ENCODE data around the gene ZDHHC16. TPM values are rescaled to one million over a fixed set of nuclear protein-coding genes. Genes with fewer than 3 reads are reported as not detected.
"Not testable (repeated sequence)": the region's sequence is repeated elsewhere in the genome, so short reads cannot be mapped to it uniquely, and the experiment has no call there.

Gene ZDHHC16
- 10 to 100 TPM; 11.8 to 48.3 (median 25.7) TPM for total RNA-seq

DNA sequence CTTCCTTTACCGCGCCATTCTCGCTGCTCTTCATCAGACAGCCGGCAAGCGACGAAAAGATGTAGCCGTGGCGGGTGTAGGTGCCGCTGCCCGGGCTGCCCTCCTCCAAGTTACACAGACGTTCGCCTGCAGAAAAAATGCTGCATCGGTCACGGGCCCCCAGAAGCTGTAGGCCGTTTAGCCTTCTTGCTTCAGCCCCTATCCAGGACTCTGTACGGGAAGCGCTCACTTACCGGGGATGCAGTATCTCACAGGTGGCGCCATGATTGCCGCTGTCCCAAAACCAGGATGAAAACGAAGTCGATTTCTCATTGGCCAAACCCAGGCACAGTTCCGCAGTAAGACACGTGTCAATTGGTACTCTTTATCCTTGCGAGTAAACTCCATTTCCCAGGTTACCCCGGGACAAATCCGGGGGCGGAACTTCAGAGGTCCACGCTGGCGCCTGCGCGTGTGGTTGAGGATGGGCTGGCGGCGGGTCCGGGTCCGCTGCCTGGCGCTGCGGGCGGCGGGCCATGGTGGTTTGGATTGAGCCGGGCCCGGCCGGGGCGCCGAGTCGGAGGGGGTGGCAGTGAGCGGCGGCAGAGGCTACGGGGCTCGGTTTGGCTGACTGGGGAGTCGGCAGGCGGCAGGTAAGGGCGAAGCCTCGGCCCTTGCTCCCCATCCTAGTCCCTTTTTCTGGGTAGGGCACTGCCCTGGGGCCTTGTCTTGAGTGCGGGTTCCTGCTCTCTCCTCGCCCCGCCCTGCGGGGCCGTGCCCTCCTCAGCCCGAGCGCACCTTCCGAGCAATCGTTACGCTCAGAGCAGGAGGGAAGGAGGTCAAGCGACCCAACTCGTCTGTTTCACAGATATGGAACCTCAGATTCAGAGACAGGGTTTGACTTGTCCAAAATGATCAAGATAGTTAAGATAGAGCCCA is at the start of gene ZDHHC16, which contains the start of gene EXOSC1:
Gene ZDHHC16, plus strand, starts transcription at position 454 of the 918 bp plus-strand sequence. CDS start 5,501 bp downstream, outside the sequence.
Gene EXOSC1, minus strand, starts transcription at position 285 of the 918 bp plus-strand sequence. Its CDS starts 21 bp downstream, at position 264.
- WGBS, 10 experiments = 0 to 6% (median 1%) methylated on average over 1 to 34 of the region's 66 CpGs; no CpG with 5 or more reads in 2 of the 10 experiments
- Histone ChIP-seq H3K4me3 (peak within 1 kb of the TSS; percentile 54 to 98 (median 65)), H3K27ac (peak within 1 kb of the TSS; percentile 48 to 82), H3K4me1 (replicated peaks in 1 of 2) (peaks cover 9 to 11% of the 10 kb centered on the region in 2 donors)
- peak; percentile 94 to 99 (median 98) for ATAC-seq (replicated peaks in 6 of 8)
- in situ Hi-C loops (cut with MboI; ENCODE audit: low pct_unique_long_range_greater_than_20kb in 2 of 9, low sequenced_read_pairs in 9 of 9, unreplicated experiment in 9 of 9) = no loop called here

DNA sequence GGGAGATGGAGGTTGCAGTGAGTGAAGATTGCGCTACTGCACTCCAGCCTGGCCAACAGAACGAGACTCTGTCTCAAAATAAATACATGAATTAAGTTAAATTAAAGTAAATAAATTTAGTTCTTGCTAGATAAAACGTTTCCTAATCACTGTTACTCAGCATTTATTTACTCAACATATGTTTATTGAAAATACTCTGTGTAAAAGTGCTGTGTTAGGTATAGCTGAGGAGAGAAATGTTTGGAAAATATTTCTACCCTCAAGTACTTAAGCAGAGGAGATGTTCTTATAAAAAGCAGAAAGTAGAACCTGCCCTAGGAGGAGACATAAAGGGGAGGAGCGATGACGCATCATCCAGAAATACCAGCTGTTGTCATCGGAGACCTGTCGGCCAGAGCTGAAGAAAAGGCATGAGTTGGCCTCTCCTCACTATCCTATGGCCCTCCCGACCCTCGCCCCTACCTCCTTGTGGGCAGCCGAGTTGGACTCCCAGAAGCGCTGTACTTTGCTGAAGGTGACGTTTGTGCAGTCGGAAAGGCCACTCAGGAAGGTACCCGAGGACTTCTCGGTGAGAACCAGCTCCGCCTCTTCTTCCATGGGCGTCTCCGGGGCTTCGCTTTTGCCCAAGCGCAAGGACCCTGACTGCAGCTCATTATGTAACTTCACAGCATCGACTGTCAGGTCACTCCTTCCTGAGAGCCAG is 46.0 kb upstream of the ZDHHC16 start:
- Histone ChIP-seq H3K4me3 (peak overlapping the region; percentile 54 to 84 (median 73)), H3K27ac (peak overlapping the region; percentile 76 to 87), H3K4me1 (replicated peaks in 1 of 2) (peaks cover 3 to 6% of the 10 kb centered on the region in 2 donors)
- 17 to 78% (median 32%) methylated on average over 2 to 15 of the region's 21 CpGs for WGBS, 10 experiments
- in situ Hi-C loops (cut with MboI; ENCODE audit: low pct_unique_long_range_greater_than_20kb in 2 of 9, low sequenced_read_pairs in 9 of 9, unreplicated experiment in 9 of 9) = no loop called here
- ATAC-seq (replicated peaks in 6 of 8) = peak; percentile 41 to 77 (median 72)

DNA sequence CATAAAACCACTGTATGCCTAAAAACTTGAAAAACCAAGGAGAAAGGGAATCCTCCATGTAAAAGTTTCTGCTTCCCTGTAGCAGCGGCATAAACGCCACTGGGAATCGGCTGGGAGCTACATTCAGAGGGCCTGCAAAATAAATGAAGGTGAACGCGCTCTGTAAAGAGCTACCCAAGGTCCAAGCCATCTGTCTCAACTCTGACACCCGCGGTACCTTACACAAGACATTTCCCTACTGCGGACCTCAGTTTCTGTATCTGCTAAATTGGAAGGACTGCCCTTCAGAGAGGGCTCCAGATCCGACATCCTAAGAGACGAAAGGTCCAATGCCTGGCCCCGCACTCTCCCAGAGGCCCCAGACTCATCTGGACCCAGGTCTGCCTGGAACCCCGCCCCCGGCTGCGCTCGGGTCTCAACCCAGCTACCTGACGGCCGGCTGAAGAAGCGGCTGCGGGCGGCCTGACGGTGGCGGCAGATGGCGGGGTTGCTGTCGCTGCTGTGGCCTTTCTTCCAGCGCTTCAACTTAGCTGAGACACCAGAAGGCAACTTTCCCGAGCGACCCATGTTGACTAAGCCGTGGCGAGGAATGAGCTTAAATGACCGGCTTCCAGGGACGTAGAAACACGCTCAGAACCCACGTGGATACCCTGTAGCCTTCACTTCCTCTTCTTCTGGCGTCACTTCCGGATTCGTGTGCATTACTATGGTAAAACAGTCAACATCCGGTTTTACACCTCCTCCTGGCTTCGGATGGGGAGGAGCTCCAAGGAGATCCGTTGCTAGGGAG is 45.1 kb upstream of the ZDHHC16 start, which contains the start of gene RRP12:
Gene RRP12, minus strand, starts transcription at position 676 of the 790 bp plus-strand sequence. Its CDS starts 109 bp downstream, at position 567.
- H3K4me1 ChIP-seq (replicated peaks in 1 of 2) = peaks cover 3 to 6% of the 10 kb centered on the region in 2 donors
- ATAC-seq (replicated peaks in 6 of 8) = peak; percentile 88 to 96 (median 90)
- in situ Hi-C loops (cut with MboI; ENCODE audit: low pct_unique_long_range_greater_than_20kb in 2 of 9, low sequenced_read_pairs in 9 of 9, unreplicated experiment in 9 of 9) = no loop called here
- H3K27ac ChIP-seq = peak within 1 kb of the TSS; percentile 76 to 87
- H3K4me3 ChIP-seq = peak within 1 kb of the TSS; percentile 54 to 84 (median 73)
- WGBS, 10 experiments = 0 to 5% (median 2%) methylated on average over 1 to 21 of the region's 39 CpGs; no CpG with 5 or more reads in 4 of the 10 experiments

DNA sequence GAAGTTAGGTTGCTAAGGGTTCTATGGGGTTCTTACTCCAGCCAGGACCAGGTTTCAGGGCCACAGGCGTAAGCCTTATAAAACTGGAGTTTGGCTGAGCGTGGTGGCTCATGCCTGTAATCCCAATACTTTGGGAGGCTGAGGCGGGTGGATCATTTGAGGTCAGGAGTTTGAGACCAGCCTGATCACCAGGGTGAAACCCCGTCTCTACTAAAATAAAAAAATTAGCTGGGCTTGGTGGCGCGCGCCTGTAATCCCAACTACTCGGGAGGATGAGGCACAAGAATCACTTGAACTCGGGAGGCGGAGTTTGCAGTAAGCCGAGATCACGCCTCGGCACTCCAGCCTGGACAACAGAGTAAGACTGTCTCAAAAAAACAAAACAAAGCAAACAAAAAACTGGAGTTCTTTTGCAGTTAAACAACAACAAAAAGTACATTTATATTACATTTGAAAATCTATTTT is 44.5 kb upstream of the ZDHHC16 start:
- peaks cover 3 to 6% of the 10 kb centered on the region in 2 donors for H3K4me1 ChIP-seq (replicated peaks in 1 of 2)
- no peak for ATAC-seq (replicated peaks in 6 of 8)
- WGBS, 10 experiments = 50 to 100% (median 73%) methylated on average over 1 to 13 of the region's 13 CpGs
- peak overlapping the region; percentile 54 to 84 (median 73) for H3K4me3 ChIP-seq
- in situ Hi-C loops (cut with MboI; ENCODE audit: low pct_unique_long_range_greater_than_20kb in 2 of 9, low sequenced_read_pairs in 9 of 9, unreplicated experiment in 9 of 9) = no loop called here
- peak overlapping the region; percentile 10 to 87 for H3K27ac ChIP-seq

DNA sequence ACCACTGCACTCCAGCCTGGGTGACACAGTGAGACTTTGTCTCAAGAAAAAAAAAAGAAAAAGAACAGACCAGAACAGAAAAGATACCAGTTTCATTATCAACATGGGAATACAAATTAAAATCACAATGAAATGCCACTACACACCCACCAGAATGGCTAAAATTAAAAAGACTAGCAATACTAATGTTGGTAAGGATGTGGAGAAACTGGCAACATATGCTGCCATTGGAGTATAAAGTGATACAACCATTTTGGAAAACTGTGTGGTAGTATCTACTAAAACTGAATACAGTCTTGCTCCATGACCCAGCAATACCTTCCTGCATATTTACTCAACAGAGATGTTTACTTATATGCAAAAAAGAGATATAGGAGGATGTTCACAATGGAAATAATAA is 41.9 kb upstream of the ZDHHC16 start:
- in situ Hi-C loops (cut with MboI; ENCODE audit: low pct_unique_long_range_greater_than_20kb in 2 of 9, low sequenced_read_pairs in 9 of 9, unreplicated experiment in 9 of 9) = no loop called here
- Histone ChIP-seq H3K4me3 (no peak overlapping the region), H3K27ac (no peak overlapping the region), H3K4me1 (replicated peaks in 1 of 2) (peaks cover 3 to 6% of the 10 kb centered on the region in 2 donors)
- no peak for ATAC-seq (replicated peaks in 6 of 8)

DNA sequence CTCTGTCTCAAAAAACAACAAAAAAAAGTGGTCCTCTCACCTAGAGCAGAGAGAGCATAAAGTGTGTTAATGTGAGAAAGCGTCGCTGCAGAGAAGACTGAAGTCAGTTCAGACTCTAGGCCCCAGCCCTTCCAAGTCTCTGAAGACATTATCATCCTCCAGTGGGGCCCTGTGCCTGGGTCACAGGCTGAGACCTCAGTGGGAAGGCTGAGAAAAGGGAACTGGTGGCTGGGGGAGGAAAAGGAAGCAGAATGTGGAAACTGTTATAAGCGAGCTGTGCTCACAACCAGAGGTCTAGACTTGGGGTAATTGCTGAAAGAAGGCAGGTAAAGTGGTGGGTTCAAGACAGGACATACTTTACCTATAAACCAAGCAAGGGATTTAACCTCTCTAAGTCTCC is 39.9 kb upstream of the ZDHHC16 start:
- no peak for ATAC-seq (replicated peaks in 6 of 8)
- in situ Hi-C loops (cut with MboI; ENCODE audit: low pct_unique_long_range_greater_than_20kb in 2 of 9, low sequenced_read_pairs in 9 of 9, unreplicated experiment in 9 of 9) = no loop called here
- H3K4me3 ChIP-seq = no peak overlapping the region
- no peak overlapping the region for H3K27ac ChIP-seq
- H3K4me1 ChIP-seq (replicated peaks in 1 of 2) = peaks cover 3% of the 10 kb centered on the region in 2 donors
- WGBS, 10 experiments = 14 to 90% (median 72%) methylated on average over 1 to 3 of the region's 3 CpGs; no CpG with 5 or more reads in 1 of the 10 experiments

DNA sequence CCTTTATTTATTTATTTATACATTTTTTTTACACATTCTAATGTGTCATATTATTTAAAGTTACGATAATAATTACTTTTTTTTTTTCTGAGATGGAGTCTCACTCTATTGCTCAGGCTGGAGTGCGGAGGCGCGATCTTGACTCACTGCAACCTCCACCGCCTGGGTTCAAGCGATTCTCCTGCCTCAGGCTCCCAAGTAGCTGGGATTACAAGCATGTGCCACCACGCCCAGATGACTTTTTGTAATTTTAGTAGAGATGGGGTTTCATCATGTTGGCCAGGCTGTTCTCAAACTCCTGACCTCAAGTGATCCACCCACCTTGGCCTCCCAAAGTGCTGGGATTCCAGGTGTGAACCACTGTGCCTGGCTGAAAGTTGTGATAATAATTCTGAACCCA is 39.5 kb upstream of the ZDHHC16 start:
- H3K4me3 ChIP-seq; in situ Hi-C loops (cut with MboI; ENCODE audit: low pct_unique_long_range_greater_than_20kb in 2 of 9, low sequenced_read_pairs in 9 of 9, unreplicated experiment in 9 of 9); H3K27ac ChIP-seq; ATAC-seq (replicated peaks in 6 of 8); H3K4me1 ChIP-seq (replicated peaks in 1 of 2): not testable (repeated sequence)
- whole genome bisulfite sequencing, 10 experiments = 42 to 96% (median 84%) methylated on average over 1 to 7 of the region's 7 CpGs

DNA sequence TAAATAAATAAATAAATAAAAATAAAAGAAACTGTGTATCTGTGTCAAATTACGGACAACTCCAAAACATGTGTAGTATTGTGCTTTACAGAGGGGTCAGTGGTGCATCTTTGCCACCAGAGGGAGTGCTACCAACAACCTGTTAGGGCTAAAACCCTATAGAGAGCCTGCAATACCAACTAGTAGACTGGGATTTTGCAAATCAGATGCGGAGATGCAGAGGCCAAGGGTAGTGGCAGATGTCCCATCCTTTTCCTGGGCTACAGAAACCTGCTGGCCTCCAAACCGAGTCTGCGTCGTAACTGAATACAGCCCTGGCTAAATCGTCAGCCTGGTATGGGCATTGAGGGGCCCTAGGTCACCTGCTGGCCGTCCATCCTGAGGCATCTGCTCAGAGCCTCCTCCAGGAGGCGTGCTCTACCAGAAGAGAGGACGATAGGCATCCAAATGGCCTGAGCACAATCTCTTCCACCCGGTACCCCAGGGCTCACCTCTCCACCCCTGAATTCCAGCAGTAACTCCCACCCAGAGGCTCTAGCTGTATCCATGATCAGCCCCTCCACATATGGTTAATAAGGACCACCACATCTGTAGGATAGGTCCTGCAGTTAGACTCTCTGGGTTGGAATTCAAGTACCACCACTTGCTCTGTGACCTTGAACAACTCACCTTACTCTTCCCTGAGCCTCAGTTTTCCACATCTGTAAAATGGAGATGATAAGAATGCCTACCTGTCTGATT is 38.6 kb upstream of the ZDHHC16 start:
- peak; percentile 96 to 99 (median 98) for ATAC-seq (replicated peaks in 6 of 8)
- H3K27ac ChIP-seq = no peak overlapping the region
- peak overlapping the region in 2 of 5 donors; percentile 7 to 17 for H3K4me3 ChIP-seq
- no peaks in the 10 kb centered on the region for H3K4me1 ChIP-seq (replicated peaks in 1 of 2)
- 0 to 10% (median 6%) methylated on average over 2 to 5 of the region's 10 CpGs; no CpG with 5 or more reads in 5 of the 10 experiments for WGBS, 10 experiments
- in situ Hi-C loops (cut with MboI; ENCODE audit: low pct_unique_long_range_greater_than_20kb in 2 of 9, low sequenced_read_pairs in 9 of 9, unreplicated experiment in 9 of 9) = no loop called here

DNA sequence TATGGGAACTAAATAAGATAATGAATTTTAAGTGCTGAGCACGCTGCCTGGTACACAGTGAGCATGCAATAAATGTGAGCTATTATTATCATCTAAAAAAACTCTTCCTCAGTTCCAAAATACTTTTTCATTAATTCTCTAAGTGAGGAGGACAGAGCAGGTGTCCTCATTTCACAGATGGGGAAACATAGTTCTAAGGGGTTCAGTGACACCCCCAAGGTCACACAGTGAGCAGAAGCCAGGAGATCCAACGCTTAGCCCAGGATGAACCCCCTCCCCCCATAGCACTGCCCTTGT is 38.1 kb upstream of the ZDHHC16 start:
- 90 to 100% (median 100%) methylated on average over 1 to 2 of the region's 2 CpGs; no CpG with 5 or more reads in 3 of the 10 experiments for WGBS, 10 experiments
- Histone ChIP-seq H3K4me1 (replicated peaks in 1 of 2) (no peaks in the 10 kb centered on the region), H3K27ac (no peak overlapping the region), H3K4me3 (no peak overlapping the region)
- in situ Hi-C loops (cut with MboI; ENCODE audit: low pct_unique_long_range_greater_than_20kb in 2 of 9, low sequenced_read_pairs in 9 of 9, unreplicated experiment in 9 of 9) = no loop called here
- ATAC-seq (replicated peaks in 6 of 8) = no peak

DNA sequence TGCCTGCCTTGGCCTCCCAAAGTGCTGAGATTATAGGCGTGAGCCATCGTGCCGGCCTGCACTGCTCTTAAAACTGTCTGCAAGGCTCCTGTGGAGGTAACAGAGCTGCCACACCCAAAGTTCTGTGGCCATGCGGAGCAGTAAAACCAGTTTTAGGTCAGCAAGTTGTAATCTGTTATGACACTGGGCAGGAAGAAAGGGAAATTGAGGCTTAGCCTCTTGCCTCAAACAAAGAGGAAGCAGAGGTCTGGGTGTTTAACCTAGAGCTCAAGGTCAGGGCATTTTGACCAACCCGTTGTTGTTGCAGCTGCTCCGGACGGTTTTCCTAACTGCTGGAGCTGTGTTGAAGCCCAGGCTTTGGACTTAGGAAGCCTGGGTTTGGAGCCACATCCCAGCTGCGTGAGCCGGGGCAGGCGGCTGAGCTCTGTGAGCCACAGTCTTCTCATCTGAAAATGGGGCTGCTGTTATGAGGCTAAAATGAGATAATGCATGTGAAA is 37.4 kb upstream of the ZDHHC16 start:
- no peak overlapping the region for H3K4me3 ChIP-seq
- WGBS, 10 experiments = 73 to 100% (median 92%) methylated on average over 2 to 7 of the region's 10 CpGs; no CpG with 5 or more reads in 4 of the 10 experiments
- no peak overlapping the region for H3K27ac ChIP-seq
- in situ Hi-C loops (cut with MboI; ENCODE audit: low pct_unique_long_range_greater_than_20kb in 2 of 9, low sequenced_read_pairs in 9 of 9, unreplicated experiment in 9 of 9) = no loop called here
- ATAC-seq (replicated peaks in 6 of 8) = no peak
- H3K4me1 ChIP-seq (replicated peaks in 1 of 2) = no peaks in the 10 kb centered on the region

DNA sequence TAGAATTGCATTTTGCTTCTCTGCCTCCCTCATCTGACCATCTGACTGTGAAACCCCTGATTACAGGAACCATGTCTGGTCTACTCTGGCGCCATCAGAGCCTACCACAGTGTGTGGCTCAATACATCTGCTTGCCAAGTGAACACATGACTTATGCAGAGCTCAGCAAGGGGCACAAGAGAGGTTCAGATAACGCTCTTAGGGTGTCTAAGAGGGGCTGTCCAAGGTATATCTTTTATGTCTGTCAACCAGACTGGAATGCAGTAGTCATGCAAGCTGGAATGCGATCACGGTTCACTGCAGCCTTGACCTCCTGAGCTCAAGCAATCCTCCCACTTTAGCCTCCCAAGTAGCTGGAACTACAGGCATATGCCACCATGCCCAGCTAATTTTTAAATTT is 34.6 kb upstream of the ZDHHC16 start:
- in situ Hi-C loops (cut with MboI; ENCODE audit: low pct_unique_long_range_greater_than_20kb in 2 of 9, low sequenced_read_pairs in 9 of 9, unreplicated experiment in 9 of 9) = no loop called here
- Histone ChIP-seq H3K4me1 (replicated peaks in 1 of 2) (no peaks in the 10 kb centered on the region), H3K27ac (no peak overlapping the region), H3K4me3 (no peak overlapping the region)
- ATAC-seq (replicated peaks in 6 of 8) = no peak
- WGBS, 10 experiments = 20 to 95% (median 80%) methylated on average over 1 to 4 of the region's 4 CpGs; no CpG with 5 or more reads in 2 of the 10 experiments

DNA sequence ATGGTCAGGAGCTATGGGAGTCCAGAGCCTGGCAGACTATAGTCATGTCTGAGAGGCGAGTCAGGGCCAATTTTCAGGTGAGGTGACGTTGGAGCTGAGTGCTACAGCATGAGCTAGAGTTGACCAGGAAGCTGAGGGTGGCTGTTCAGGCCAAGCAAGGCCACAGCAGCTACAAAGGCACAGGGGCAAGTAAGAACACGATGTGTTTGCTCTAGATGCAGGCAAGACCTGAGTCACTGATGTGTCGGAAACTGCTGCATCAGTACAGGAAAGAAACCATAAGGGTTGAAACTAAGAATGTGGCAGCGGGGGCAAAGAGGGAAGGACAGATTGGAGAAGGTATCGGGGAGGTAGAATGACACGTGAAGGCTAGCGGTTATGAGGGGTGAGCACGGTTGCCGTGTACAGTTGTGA is 33.1 kb upstream of the ZDHHC16 start:
- H3K4me1 ChIP-seq (replicated peaks in 1 of 2) = no peaks in the 10 kb centered on the region
- WGBS, 10 experiments = 85 to 100% (median 96%) methylated on average over 2 to 9 of the region's 10 CpGs; no CpG with 5 or more reads in 1 of the 10 experiments
- no peak overlapping the region for H3K4me3 ChIP-seq
- no peak overlapping the region for H3K27ac ChIP-seq
- in situ Hi-C loops (cut with MboI; ENCODE audit: low pct_unique_long_range_greater_than_20kb in 2 of 9, low sequenced_read_pairs in 9 of 9, unreplicated experiment in 9 of 9) = no loop called here
- ATAC-seq (replicated peaks in 6 of 8) = no peak

Measured in motor neuron (in vitro differentiated cells).